Activated naive CD8-positive, alpha-beta T cell (primary cell): ENCODE measurements around the gene ZNF221.
"Not testable (repeated sequence)": the region's sequence is repeated elsewhere in the genome, so short reads cannot be mapped to it uniquely, and the experiment has no call there.

ENCODE experiments used
- H3K27ac Mint-ChIP-seq: one replicate; pipeline ENCODE4 v1.8.0; 2021; ENCODE audit warnings: mixed read lengths
- H3K27me3 Mint-ChIP-seq: one replicate; pipeline ENCODE4 v1.8.0; 2021; ENCODE audit warnings: mixed read lengths
- H3K36me3 Mint-ChIP-seq: one replicate; pipeline ENCODE4 v1.8.0; 2021; ENCODE audit warnings: mixed read lengths
- H3K4me1 Mint-ChIP-seq: one replicate; pipeline ENCODE4 v1.8.0; 2021; ENCODE audit warnings: low read depth, mixed read lengths
- H3K4me3 Mint-ChIP-seq: one replicate; pipeline ENCODE4 v1.8.0; 2021; ENCODE audit warnings: mild to moderate bottlenecking, mixed read lengths
- H3K9me3 Mint-ChIP-seq: one replicate; pipeline ENCODE4 v1.8.0; 2021; ENCODE audit warnings: low read depth, mixed read lengths

ZNF221 gene

DNA sequence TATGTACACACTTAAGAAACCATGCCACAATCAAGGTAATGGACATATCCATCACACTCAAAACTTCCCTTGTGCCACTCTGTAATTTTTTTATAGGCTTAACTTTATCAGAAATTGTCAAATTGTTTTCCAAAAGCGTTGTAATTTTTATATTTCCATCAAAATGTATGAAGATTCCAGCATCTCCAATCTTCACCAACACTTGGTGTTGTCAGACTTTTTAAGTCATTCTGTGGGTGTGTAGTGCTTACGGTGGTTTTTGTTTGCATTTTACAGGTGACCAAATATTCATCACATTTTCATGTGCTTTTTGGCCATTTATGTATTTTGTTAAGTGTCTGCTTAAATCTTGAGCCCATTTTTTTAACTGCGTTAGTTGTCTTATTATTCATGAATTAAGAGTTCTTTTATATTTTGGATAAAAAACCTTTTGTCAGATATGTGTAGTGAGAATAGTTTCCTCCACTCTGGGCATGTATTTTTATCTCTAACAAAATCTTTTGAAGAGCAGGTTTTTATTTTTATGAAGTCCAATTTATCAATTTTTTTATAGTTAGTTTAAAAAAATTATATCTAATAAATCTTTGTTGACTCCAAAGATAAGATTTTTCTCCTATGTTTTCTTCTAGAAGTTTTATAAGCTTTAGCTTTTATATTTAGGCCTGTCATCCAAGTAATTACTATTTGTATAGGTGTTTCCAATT is 11.3 kb upstream of the ZNF221 start:
- Mint-ChIP-seq H3K27ac (no peak overlapping the region), H3K27me3 (peaks cover 8% of the 10 kb centered on the region), H3K4me3 (no peak overlapping the region), H3K4me1 (peaks cover 9% of the 10 kb centered on the region), H3K9me3 (no peaks in the 10 kb centered on the region), H3K36me3 (peaks cover 8% of the 10 kb centered on the region)

DNA sequence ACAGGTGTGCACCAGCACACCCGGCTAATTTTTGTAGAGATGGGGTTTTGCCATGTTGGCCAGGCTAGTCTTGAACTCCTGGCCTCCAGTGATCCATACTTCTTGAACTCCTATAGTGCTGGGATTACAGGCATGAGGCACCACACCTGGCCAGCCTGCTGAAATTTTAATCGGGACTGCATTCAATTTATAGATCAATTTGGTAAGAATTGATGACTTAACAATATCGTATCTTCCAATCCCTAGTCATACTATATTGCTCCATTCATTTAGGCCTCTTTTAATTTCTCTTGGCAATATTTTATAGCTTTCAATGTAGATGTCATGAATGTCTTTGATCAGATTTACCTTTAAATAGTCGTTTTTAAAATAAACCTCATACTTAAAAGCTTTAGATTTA is 10.3 kb upstream of the ZNF221 start:
- Mint-ChIP-seq H3K27ac (no peak overlapping the region), H3K36me3 (peaks cover 8% of the 10 kb centered on the region), H3K4me3 (no peak overlapping the region), H3K9me3 (no peaks in the 10 kb centered on the region), H3K27me3 (peaks cover 8% of the 10 kb centered on the region), H3K4me1 (peaks cover 3% of the 10 kb centered on the region)

GRCh38 chr19:43941209-43941608 is 9.8 kb upstream of the ZNF221 start:
- H3K27me3 Mint-ChIP-seq = peaks cover 13% of the 10 kb centered on the region
- H3K9me3 Mint-ChIP-seq = no peaks in the 10 kb centered on the region
- no peak overlapping the region for H3K4me3 Mint-ChIP-seq
- H3K4me1 Mint-ChIP-seq = no peaks in the 10 kb centered on the region
- peaks cover 12% of the 10 kb centered on the region for H3K36me3 Mint-ChIP-seq
- no peak overlapping the region for H3K27ac Mint-ChIP-seq

DNA sequence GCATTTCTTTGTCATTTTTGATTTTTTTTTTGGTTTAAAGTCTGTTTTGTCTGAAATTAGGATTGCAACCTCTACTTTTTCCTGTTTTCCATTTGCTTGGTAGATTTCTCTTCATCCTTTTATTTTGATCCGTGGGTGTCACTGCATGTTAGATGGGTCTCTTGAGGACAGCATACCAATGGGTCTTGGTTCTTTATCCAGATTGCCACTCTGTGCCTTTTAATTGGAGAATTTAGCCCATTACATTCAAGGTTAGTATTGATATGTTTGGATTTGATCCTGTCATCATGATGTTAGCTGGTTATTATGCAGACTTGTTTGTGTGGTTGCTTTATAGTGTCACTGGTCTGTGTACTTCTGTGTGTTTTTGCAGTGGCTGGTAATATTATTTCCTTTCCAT is 3.6 kb upstream of the ZNF221 start:
- peaks cover 15% of the 10 kb centered on the region for H3K27me3 Mint-ChIP-seq
- peaks cover 34% of the 10 kb centered on the region for H3K9me3 Mint-ChIP-seq
- peaks cover 29% of the 10 kb centered on the region for H3K36me3 Mint-ChIP-seq

DNA sequence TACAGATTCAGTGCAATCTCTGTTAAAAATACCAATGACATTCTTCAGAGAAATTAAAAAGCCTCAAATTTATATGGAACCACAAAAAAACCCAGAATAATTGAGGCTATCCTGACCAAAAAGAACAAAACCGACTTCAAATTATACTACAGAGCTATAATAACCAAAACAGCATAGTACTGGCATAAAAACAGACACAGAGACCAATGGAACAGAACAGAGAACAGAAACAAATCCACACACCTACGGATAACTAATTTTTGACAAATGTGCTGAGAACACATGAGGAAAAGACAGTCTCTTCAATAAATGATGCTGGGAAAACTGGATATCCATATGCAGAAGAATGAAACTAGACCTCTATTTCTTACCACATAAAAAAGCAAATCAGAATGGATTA is 1.2 kb upstream of the ZNF221 start:
- Mint-ChIP-seq H3K9me3 (peaks cover 36% of the 10 kb centered on the region), H3K36me3 (peaks cover 31% of the 10 kb centered on the region), H3K27me3 (peaks cover 15% of the 10 kb centered on the region), H3K4me3 (peak overlapping the region; percentile 68)
- not testable (repeated sequence) for H3K4me1 Mint-ChIP-seq, H3K27ac Mint-ChIP-seq

More for the DNA sequence above, 3.6 kb upstream of the ZNF221 start:
- H3K27ac Mint-ChIP-seq, H3K4me1 Mint-ChIP-seq, H3K4me3 Mint-ChIP-seq: not testable (repeated sequence)

- peaks cover 34% of the 10 kb centered on the region for H3K9me3 Mint-ChIP-seq
- H3K36me3 Mint-ChIP-seq = peaks cover 37% of the 10 kb centered on the region
- no peak overlapping the region for H3K27ac Mint-ChIP-seq
- H3K4me1 Mint-ChIP-seq = peaks cover 2% of the 10 kb centered on the region
- H3K27me3 Mint-ChIP-seq = peaks cover 1% of the 10 kb centered on the region
- no peak overlapping the region for H3K4me3 Mint-ChIP-seq
These were observed 5.8 kb downstream of the ZNF221 start for GRCh38 chr19:43956827-43957226.

DNA sequence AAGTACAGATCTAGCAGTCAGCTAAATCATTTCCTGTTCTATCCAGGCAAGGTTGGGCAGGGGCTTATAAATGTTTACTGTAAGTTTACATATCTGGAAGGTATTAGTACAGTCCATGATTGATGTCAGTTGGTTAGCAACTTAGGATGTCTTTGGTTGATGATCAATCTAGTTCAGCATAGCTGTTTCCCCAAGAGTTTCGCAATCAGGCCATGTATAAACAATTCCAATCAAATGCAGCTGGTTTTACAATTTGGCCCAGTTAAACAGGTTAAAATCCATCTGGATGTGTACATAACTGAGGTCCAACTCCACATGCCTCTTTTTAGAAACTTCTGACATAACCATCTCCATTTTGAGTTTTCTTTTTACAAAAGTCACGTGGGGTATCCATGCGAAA is 6.9 kb downstream of the ZNF221 start:
- H3K4me3 Mint-ChIP-seq = no peak overlapping the region
- H3K4me1 Mint-ChIP-seq = no peaks in the 10 kb centered on the region
- H3K27me3 Mint-ChIP-seq = peaks cover 1% of the 10 kb centered on the region
- peaks cover 43% of the 10 kb centered on the region for H3K36me3 Mint-ChIP-seq
- peaks cover 34% of the 10 kb centered on the region for H3K9me3 Mint-ChIP-seq
- no peak overlapping the region for H3K27ac Mint-ChIP-seq

DNA sequence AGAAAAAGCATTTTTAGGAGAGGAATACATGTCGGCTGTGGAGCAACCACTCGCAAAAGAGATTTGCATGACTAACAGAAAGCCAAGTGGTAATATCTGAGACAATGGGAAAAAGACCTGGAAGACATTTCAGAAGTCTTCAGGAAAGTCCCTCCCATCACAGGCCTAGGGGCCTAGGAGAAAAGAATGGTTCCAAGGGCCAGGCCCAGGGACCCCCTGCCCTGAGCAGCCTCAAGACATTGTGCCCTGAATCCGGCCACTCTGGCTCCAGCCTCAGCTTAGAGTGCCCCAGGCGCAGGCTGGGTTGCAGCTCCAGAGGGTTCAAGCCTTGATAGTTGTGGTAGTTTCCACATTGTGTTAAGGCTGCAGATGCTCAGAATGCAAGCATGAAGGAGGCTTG is 9.4 kb downstream of the ZNF221 start:
- no peak overlapping the region for H3K27ac Mint-ChIP-seq
- peaks cover 54% of the 10 kb centered on the region for H3K36me3 Mint-ChIP-seq
- H3K4me3 Mint-ChIP-seq = no peak overlapping the region
- no peaks in the 10 kb centered on the region for H3K4me1 Mint-ChIP-seq
- H3K9me3 Mint-ChIP-seq = peaks cover 41% of the 10 kb centered on the region
- no peaks in the 10 kb centered on the region for H3K27me3 Mint-ChIP-seq

DNA sequence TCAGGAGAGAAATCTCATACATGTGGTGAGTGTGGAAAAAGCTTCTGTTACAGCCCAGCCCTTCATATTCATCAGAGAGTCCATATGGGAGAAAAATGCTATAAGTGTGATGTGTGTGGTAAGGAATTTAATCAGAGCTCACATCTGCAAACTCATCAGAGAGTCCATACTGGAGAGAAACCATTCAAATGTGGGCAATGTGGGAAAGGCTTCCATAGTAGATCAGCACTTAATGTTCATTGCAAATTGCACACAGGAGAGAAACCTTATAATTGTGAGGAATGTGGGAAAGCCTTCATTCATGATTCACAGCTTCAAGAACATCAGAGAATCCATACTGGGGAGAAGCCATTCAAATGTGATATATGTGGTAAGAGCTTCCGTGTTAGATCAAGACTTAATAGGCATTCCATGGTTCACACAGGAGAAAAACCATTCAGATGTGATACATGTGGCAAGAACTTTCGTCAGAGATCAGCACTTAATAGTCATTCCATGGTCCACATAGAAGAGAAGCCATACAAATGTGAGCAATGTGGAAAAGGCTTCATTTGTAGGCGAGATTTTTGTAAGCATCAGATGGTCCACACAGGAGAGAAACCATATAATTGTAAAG is 15.2 kb downstream of the ZNF221 start:
- no peak overlapping the region for H3K27ac Mint-ChIP-seq
- H3K27me3 Mint-ChIP-seq = no peaks in the 10 kb centered on the region
- no peaks in the 10 kb centered on the region for H3K4me1 Mint-ChIP-seq
- H3K36me3 Mint-ChIP-seq = peaks cover 67% of the 10 kb centered on the region
- H3K9me3 Mint-ChIP-seq = peaks cover 44% of the 10 kb centered on the region
- no peak overlapping the region for H3K4me3 Mint-ChIP-seq

DNA sequence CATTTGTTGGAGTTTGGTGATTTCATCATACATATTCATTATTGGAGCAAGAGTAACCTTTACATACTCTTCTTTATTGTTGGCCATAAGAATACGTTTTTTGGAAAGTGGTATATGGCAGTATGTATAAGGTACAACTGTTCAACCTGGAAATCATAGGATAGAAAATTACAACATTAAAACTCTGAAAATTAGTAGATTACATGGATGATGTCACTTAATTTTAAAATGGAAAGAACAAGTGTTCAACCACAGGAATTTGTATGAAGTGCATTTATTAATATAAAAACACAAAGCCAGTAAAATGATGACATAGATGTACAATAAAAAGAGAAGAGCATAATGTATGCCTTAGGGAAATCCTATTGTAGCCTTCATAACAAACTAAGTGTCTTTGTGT is 25.7 kb downstream of the ZNF221 start:
- Mint-ChIP-seq H3K27ac (no peak overlapping the region), H3K27me3 (no peaks in the 10 kb centered on the region), H3K9me3 (peaks cover 37% of the 10 kb centered on the region)

GRCh38 chr19:43983544-43983911 is 32.5 kb downstream of the ZNF221 start:
- H3K9me3 Mint-ChIP-seq = peaks cover 10% of the 10 kb centered on the region

More for the DNA sequence above, 25.7 kb downstream of the ZNF221 start:
- Mint-ChIP-seq H3K4me1 (no peaks in the 10 kb centered on the region), H3K36me3 (peaks cover 20% of the 10 kb centered on the region), H3K4me3 (no peak overlapping the region)

GRCh38 chr19:43983912-43984686 is 33.1 kb downstream of the ZNF221 start, which contains the start of gene ZNF155:
Gene ZNF155 (plus strand): TSS chr19:43984188. CDS start chr19:43988544, 4,356 bp downstream.
- Mint-ChIP-seq H3K27me3 (no peaks in the 10 kb centered on the region), H3K9me3 (peaks cover 9% of the 10 kb centered on the region), H3K4me3 (peak within 1 kb of the TSS; percentile 98), H3K4me1 (peaks cover 13% of the 10 kb centered on the region), H3K36me3 (peaks cover 14% of the 10 kb centered on the region), H3K27ac (peak within 1 kb of the TSS; percentile 94)

More at GRCh38 chr19:43983544-43983911, 32.5 kb downstream of the ZNF221 start:
- peak overlapping the region; percentile 76 for H3K4me3 Mint-ChIP-seq
- H3K27ac Mint-ChIP-seq = no peak overlapping the region
- H3K4me1 Mint-ChIP-seq = peaks cover 11% of the 10 kb centered on the region
- H3K27me3 Mint-ChIP-seq = no peaks in the 10 kb centered on the region
- H3K36me3 Mint-ChIP-seq = peaks cover 8% of the 10 kb centered on the region

- H3K27ac Mint-ChIP-seq = peak overlapping the region; percentile 46
- H3K4me1 Mint-ChIP-seq = peaks cover 13% of the 10 kb centered on the region
- peak overlapping the region; percentile 98 for H3K4me3 Mint-ChIP-seq
- no peaks in the 10 kb centered on the region for H3K27me3 Mint-ChIP-seq
- peaks cover 17% of the 10 kb centered on the region for H3K36me3 Mint-ChIP-seq
- H3K9me3 Mint-ChIP-seq = peaks cover 7% of the 10 kb centered on the region
These were observed 33.6 kb downstream of the ZNF221 start for GRCh38 chr19:43984687-43985000.

- Mint-ChIP-seq H3K27me3 (no peaks in the 10 kb centered on the region), H3K36me3 (peaks cover 36% of the 10 kb centered on the region), H3K27ac (no peak overlapping the region), H3K9me3 (peaks cover 32% of the 10 kb centered on the region), H3K4me3 (no peak overlapping the region), H3K4me1 (peaks cover 8% of the 10 kb centered on the region)
These were observed 46.7 kb downstream of the ZNF221 start for GRCh38 chr19:43997631-43998290.

- H3K4me3 Mint-ChIP-seq = peak overlapping the region; percentile 98
- peaks cover 26% of the 10 kb centered on the region for H3K36me3 Mint-ChIP-seq
- H3K9me3 Mint-ChIP-seq = peaks cover 30% of the 10 kb centered on the region
- H3K27me3 Mint-ChIP-seq = no peaks in the 10 kb centered on the region
- H3K27ac Mint-ChIP-seq = peak overlapping the region; percentile 95
- H3K4me1 Mint-ChIP-seq = peaks cover 18% of the 10 kb centered on the region
These were observed 51.2 kb downstream of the ZNF221 start for GRCh38 chr19:44002212-44002565.
